Stimulated activated naive CD8-positive, alpha-beta T cell treated with anti-CD3 and anti-CD28 coated beads, Interleukin-15, Interleukin-2, amounts not matched to agents 100 ng/mL and 50 ng/mL, for 24 hours (primary cell): ENCODE measurements around the gene PPM1N.
A peak's percentile ranks its signal among the peaks of the same experiment; 100 is the strongest.

Experiments
- H3K27ac Mint-ChIP-seq: one replicate; pipeline ENCODE4 v1.8.0; 2021; ENCODE audit warnings: mild to moderate bottlenecking, mixed read lengths
- H3K27me3 Mint-ChIP-seq: one replicate; pipeline ENCODE4 v1.8.0; 2021; ENCODE audit warnings: mixed read lengths
- H3K36me3 Mint-ChIP-seq: one replicate; pipeline ENCODE4 v1.8.0; 2021; ENCODE audit warnings: low read depth, mixed read lengths
- H3K4me1 Mint-ChIP-seq: one replicate; pipeline ENCODE4 v1.8.0; 2021; ENCODE audit warnings: low read depth, mixed read lengths
- H3K4me3 Mint-ChIP-seq: one replicate; pipeline ENCODE4 v1.8.0; 2021; ENCODE audit warnings: mild to moderate bottlenecking, mixed read lengths
- H3K9me3 Mint-ChIP-seq: one replicate; pipeline ENCODE4 v1.8.0; 2021; ENCODE audit warnings: mixed read lengths

The PPM1N gene

GRCh38 chr19:45475537-45476291 lies 22.5 kb upstream of the PPM1N start:
- Mint-ChIP-seq H3K27me3 (peaks cover 10% of the 10 kb centered on the region), H3K4me1 (peaks cover 53% of the 10 kb centered on the region), H3K36me3 (peaks cover 15% of the 10 kb centered on the region), H3K27ac (no peak overlapping the region), H3K9me3 (no peaks in the 10 kb centered on the region), H3K4me3 (no peak overlapping the region)

DNA sequence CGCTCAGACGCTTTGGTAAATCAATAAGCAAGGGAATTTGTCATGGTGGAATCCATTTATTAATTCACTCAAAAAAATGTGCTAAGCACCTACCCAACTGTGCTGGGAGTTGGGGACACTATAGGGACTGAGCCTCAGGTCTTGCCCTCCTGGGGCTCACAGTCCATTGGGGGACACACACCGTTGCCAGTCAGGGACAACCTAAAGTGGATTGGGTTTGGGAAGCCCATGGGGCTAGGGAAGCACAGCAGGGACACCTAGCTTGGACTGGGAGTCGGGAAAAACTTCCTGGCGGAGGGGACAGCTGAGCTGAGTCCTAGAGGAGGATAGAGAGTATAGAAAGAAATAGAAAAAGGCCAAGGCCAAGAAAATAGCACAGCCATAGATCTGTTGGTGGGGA lies 21.9 kb upstream of the PPM1N start:
- Mint-ChIP-seq H3K27ac (peak overlapping the region; percentile 57), H3K27me3 (peaks cover 10% of the 10 kb centered on the region), H3K4me1 (peaks cover 49% of the 10 kb centered on the region), H3K4me3 (no peak overlapping the region), H3K9me3 (no peaks in the 10 kb centered on the region), H3K36me3 (peaks cover 15% of the 10 kb centered on the region)

GRCh38 chr19:45477186-45477585 lies 21.1 kb upstream of the PPM1N start:
- Mint-ChIP-seq H3K4me3 (peak overlapping the region; percentile 11), H3K36me3 (peaks cover 7% of the 10 kb centered on the region), H3K9me3 (no peaks in the 10 kb centered on the region), H3K27ac (peak overlapping the region; percentile 63), H3K27me3 (peaks cover 9% of the 10 kb centered on the region), H3K4me1 (peaks cover 41% of the 10 kb centered on the region)

- H3K27ac Mint-ChIP-seq = peak overlapping the region; percentile 97
- peaks cover 4% of the 10 kb centered on the region for H3K27me3 Mint-ChIP-seq
- peaks cover under 1% of the 10 kb centered on the region for H3K36me3 Mint-ChIP-seq
- H3K4me3 Mint-ChIP-seq = peak overlapping the region; percentile 55
- H3K9me3 Mint-ChIP-seq = no peaks in the 10 kb centered on the region
- peaks cover 34% of the 10 kb centered on the region for H3K4me1 Mint-ChIP-seq
Measured at GRCh38 chr19:45477713-45478453, 20.4 kb upstream of the PPM1N start.

DNA sequence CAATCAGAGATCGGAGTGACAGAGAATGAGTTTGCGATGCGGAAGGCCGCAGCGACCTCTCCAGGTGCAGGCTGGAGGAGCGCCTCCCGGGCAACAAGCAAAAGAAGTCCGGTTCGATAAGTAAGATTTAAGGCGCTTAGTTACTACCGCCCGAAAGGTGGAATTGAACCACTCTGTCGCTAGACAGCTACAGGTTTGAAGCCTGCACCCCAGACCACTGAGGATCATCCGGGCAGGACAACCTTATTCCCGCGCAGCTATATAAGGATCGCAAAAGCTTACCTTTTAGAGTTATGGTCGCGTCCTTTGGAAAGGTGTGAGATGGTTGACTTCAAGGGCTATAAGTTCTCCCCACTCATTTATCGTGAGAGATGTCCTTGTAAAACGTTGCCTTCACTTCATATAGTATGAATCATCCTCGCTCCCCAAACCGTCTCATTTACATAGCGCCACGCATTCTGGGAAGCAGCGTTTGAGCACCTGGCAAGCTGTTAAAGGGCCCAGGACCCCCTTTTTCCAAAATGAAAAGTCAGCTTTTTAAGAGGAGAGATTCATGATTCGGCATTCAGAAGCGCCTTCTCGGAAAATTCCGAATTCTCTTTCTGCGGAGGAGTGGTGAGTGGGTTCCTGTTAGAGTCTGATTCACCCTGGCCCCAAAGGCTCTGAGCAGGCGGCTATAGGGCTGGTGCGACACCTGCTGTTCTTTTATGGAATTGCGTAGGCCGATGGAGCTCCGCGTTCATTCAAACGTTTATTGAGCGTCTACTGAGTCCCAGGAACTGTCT lies 19.6 kb upstream of the PPM1N start:
- Mint-ChIP-seq H3K4me1 (peaks cover 34% of the 10 kb centered on the region), H3K4me3 (peak overlapping the region; percentile 55), H3K27ac (peak overlapping the region; percentile 97), H3K36me3 (no peaks in the 10 kb centered on the region), H3K9me3 (no peaks in the 10 kb centered on the region), H3K27me3 (peaks cover 4% of the 10 kb centered on the region)

DNA sequence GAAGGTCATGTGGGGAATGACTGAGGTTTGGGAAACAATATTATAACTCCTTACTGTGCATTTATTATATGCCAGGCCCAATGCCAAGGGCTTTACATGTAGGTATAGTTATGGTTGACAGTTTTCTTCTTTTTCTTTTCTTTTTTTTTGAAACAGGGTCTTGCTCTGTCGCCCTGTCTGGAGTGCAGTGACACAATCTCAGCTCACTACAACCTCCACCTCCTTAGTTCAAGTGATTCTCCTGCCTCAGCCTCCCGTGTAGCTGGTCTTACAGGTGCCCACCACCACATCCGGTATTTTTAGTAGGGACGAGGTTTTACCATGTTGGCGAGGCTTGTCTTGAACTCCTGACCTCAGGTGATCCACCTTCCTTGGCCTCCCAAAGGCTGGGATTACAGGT lies 15.2 kb upstream of the PPM1N start:
- Mint-ChIP-seq H3K4me3 (no peak overlapping the region), H3K4me1 (peaks cover 26% of the 10 kb centered on the region), H3K9me3 (no peaks in the 10 kb centered on the region), H3K27ac (no peak overlapping the region), H3K36me3 (no peaks in the 10 kb centered on the region), H3K27me3 (peaks cover 4% of the 10 kb centered on the region)

- H3K36me3 Mint-ChIP-seq = no peaks in the 10 kb centered on the region
- H3K27me3 Mint-ChIP-seq = peaks cover 4% of the 10 kb centered on the region
- H3K9me3 Mint-ChIP-seq = no peaks in the 10 kb centered on the region
- no peak overlapping the region for H3K4me3 Mint-ChIP-seq
- H3K4me1 Mint-ChIP-seq = peaks cover 14% of the 10 kb centered on the region
- no peak overlapping the region for H3K27ac Mint-ChIP-seq
Measured at GRCh38 chr19:45484273-45484945, 13.8 kb upstream of the PPM1N start.

DNA sequence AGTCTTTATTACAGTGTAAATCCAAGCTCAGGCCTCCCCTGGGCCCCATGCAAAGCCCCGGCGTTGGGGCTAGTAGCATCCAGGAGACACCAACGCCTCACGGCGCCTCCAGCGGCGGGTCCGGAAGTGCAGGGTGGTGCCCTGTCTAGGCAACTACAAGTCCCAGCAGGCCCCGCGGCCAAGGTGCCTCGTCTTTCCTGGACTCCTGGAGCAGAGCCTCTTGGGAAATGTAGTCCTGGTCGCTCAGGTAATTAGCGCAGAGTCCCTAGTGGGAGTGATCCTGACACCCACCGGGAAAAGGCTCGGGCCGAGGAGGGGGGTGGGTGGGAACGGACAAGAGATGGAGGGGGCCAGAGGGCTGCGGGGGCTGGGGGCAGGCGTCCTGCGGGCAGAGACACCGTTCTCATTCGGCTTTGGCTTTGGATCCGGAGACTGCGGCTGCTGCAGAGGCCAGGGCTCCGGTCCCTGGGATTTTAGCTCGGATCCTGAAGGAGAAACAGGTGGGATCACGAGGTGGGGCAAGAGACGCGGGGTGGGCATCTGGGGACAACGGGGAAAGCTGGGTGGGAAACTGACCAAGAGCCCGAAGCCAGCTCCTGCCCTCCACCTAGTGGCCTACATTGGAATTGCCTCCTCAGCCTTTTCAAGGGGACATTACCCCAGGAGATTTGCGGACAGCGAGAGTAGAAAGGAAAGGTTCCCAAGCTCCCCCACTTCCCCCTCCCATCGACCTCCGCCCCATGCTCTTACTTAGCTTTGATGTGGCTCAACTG lies 12.8 kb upstream of the PPM1N start:
- Mint-ChIP-seq H3K4me3 (peak overlapping the region; percentile 82), H3K36me3 (no peaks in the 10 kb centered on the region), H3K27me3 (peaks cover 4% of the 10 kb centered on the region), H3K27ac (peak overlapping the region; percentile 85), H3K9me3 (no peaks in the 10 kb centered on the region), H3K4me1 (peaks cover 11% of the 10 kb centered on the region)

- peaks cover 13% of the 10 kb centered on the region for H3K27me3 Mint-ChIP-seq
- peaks cover 23% of the 10 kb centered on the region for H3K4me1 Mint-ChIP-seq
- H3K4me3 Mint-ChIP-seq = no peak overlapping the region
- H3K36me3 Mint-ChIP-seq = no peaks in the 10 kb centered on the region
- no peak overlapping the region for H3K27ac Mint-ChIP-seq
- no peaks in the 10 kb centered on the region for H3K9me3 Mint-ChIP-seq
Measured at GRCh38 chr19:45488708-45489107, 9.5 kb upstream of the PPM1N start.

DNA sequence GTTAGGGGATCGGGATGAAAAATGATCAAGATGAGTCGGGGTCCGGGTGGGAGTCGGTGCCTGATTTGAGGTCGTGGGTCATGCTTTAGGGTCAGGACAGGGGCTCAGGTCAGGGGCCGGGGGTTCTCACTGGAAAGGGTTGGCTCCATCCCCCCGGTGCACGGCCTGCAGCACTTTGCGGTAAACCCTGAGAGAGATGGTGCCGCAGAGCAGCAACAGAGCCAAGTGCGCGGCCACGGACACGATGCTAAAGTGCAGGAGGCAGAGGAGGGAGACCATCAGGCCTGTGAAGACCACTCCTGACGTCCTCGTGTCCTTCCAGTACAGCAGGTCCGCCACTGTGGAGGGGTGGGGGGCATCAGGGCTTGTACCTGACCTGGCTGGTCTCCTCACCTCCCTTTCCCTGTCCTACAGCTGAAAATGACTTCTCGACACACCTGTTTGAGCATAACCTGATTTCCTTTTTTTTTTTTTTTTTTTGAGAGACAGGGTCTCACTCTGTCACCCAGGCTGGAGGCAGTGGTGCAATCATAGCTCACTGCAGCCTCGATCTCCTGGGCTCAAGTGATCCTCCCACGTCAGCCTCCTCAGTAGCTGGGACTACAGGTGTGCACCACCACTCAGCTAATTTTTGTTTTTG lies 8.9 kb upstream of the PPM1N start:
- Mint-ChIP-seq H3K27me3 (peaks cover 13% of the 10 kb centered on the region), H3K4me1 (peaks cover 25% of the 10 kb centered on the region), H3K27ac (no peak overlapping the region), H3K4me3 (no peak overlapping the region), H3K36me3 (no peaks in the 10 kb centered on the region), H3K9me3 (no peaks in the 10 kb centered on the region)

DNA sequence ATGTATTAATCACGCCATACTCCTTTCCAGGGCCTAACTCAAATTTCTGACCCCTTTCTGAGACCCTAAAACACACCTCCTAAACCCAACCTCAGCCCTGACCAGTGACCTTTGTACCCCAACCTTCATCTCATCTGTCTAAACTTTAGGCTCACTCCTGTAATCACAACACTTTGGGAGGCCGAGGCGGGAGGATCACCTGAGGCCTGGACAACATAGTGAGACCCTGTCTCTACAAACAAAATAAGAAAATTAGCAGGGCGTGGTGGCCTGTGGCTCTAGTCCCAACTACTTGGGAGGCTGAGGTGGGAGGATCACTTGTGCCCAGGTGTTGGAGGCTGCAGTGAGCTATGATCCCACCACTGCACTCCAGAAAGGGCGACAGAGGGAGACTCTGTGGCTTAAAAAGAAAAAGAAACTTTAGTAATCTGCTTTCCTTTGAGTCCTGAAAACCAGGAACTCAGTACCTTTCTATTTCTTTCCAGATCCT lies 6.1 kb upstream of the PPM1N start:
- Mint-ChIP-seq H3K36me3 (no peaks in the 10 kb centered on the region), H3K27me3 (peaks cover 20% of the 10 kb centered on the region), H3K27ac (no peak overlapping the region), H3K4me1 (peaks cover 30% of the 10 kb centered on the region), H3K9me3 (no peaks in the 10 kb centered on the region), H3K4me3 (no peak overlapping the region)

GRCh38 chr19:45492627-45493470 lies 5.4 kb upstream of the PPM1N start:
- H3K4me1 Mint-ChIP-seq = peaks cover 37% of the 10 kb centered on the region

More at GRCh38 chr19:45492627-45493470, 5.4 kb upstream of the PPM1N start:
- Mint-ChIP-seq H3K9me3 (no peaks in the 10 kb centered on the region), H3K4me3 (peak overlapping the region; percentile 56), H3K36me3 (no peaks in the 10 kb centered on the region), H3K27me3 (peaks cover 20% of the 10 kb centered on the region), H3K27ac (no peak overlapping the region)
